SK-N-SH (cell line): ENCODE measurements around the gene USP22. TPM values are rescaled to one million over a fixed set of nuclear protein-coding genes. Genes with fewer than 3 reads are reported as not detected.

Experiments used
- CTCF ChIA-PET: fragments of 300-600, 350-600 bp; formaldehyde crosslinking; extraction: SDS; loops from one replicate; lab custom pipeline; 2021; lab: Yijun Ruan, JAX
- POLR2A ChIA-PET: fragments of 350-600 bp; sonication (Branson Sonifier 250); formaldehyde crosslinking; extraction: SDS; loops from one replicate; lab custom pipeline; 2020; ENCODE audit warnings: antibody characterized with exemption, inconsistent platforms; lab: Yijun Ruan, JAX
- DNase-seq: peaks from one replicate; pipeline ENCODE4 v3.0.0; 2012
- H2AFZ ChIP-seq: fragments of 200-600 bp; sonication (generic); 2 replicates; pipeline ENCODE4 v1.8.1; 2016; ENCODE audit warnings: antibody characterized with exemption, mild to moderate bottlenecking, low read depth
- H3F3A ChIP-seq: fragments of 200-600 bp; sonication (generic); replicated peaks from 2 replicates; pipeline ENCODE3; 2016; ENCODE audit warnings: antibody characterized with exemption, mild to moderate bottlenecking; ENCODE audit not compliant: insufficient read depth
- H3K27ac ChIP-seq, 2 experiments: fragments of 200-500 bp in 1 of 2; fragments of 200-600 bp in 1 of 2; sonication (Bioruptor generic) in 1 of 2; sonication (generic), shearing (Covaris generic) in 1 of 2; 2 replicates each; pipeline versions ENCODE4 v1.5.1 to v1.6.1; 2014 to 2016; ENCODE audit warnings: low read depth in 2 of 2, inconsistent platforms in 1 of 2, low read length in 1 of 2, mild to moderate bottlenecking in 1 of 2, mixed read lengths in 1 of 2
- H3K27me3 ChIP-seq: fragments of 200-600 bp; sonication (generic), shearing (Covaris generic); 2 replicates; pipeline ENCODE4 v1.6.1; 2016; ENCODE audit warnings: mixed run types; ENCODE audit not compliant: insufficient read depth
- H3K36me3 ChIP-seq, 2 experiments: fragments of 200-500 bp in 1 of 2; fragments of 200-600 bp in 1 of 2; sonication (Bioruptor generic) in 1 of 2; sonication (generic) in 1 of 2; replicated peaks in 1 of 2; 2 replicates each; pipeline versions ENCODE3 to v1.5.1; 2014 to 2016; ENCODE audit warnings: low read length in 1 of 2, mild to moderate bottlenecking in 1 of 2; ENCODE audit not compliant: insufficient read depth in 2 of 2, control insufficient read depth in 1 of 2
- H3K4me1 ChIP-seq, 2 experiments: fragments of 200-500 bp in 1 of 2; fragments of 200-600 bp in 1 of 2; sonication (Bioruptor generic) in 1 of 2; sonication (generic), shearing (Covaris generic) in 1 of 2; 2 replicates each; pipeline versions ENCODE4 v1.5.1 to v1.6.1; 2014 to 2016; ENCODE audit warnings: low read depth in 1 of 2, low read length in 1 of 2, mixed run types in 1 of 2; ENCODE audit not compliant: insufficient read depth in 2 of 2, control insufficient read depth in 1 of 2
- H3K4me2 ChIP-seq: fragments of 200-600 bp; sonication (generic), shearing (Covaris generic); 2 replicates; pipeline ENCODE4 v1.6.1; 2017; ENCODE audit warnings: mixed run types
- H3K4me3 ChIP-seq, 2 experiments: fragments of 200-500 bp in 1 of 2; fragments of 200-600 bp in 1 of 2; sonication (Bioruptor generic) in 1 of 2; sonication (generic), shearing (Covaris generic) in 1 of 2; 2 replicates each; pipeline versions ENCODE4 v1.5.1 to v1.8.1; 2014 to 2016; ENCODE audit warnings: low read depth in 2 of 2, inconsistent platforms in 1 of 2, low read length in 1 of 2, mild to moderate bottlenecking in 1 of 2, mixed read lengths in 1 of 2, moderate library complexity in 1 of 2
- H3K79me2 ChIP-seq: fragments of 200-600 bp; sonication (generic); 2 replicates; pipeline ENCODE4 v1.8.1; 2017; ENCODE audit warnings: mild to moderate bottlenecking; ENCODE audit not compliant: insufficient read depth
- H3K9ac ChIP-seq: fragments of 200-600 bp; sonication (generic); 2 replicates; pipeline ENCODE4 v1.6.1; 2017; ENCODE audit warnings: mixed run types
- H3K9me2 ChIP-seq: fragments of 200-600 bp; sonication (generic); 2 replicates; pipeline ENCODE4 v1.6.1; 2017; ENCODE audit warnings: mixed run types
- H3K9me3 ChIP-seq: fragments of 200-600 bp; sonication (generic); 2 replicates; pipeline ENCODE4 v1.6.1; 2017; ENCODE audit warnings: mixed run types, mild to moderate bottlenecking, moderate library complexity
- H4K20me1 ChIP-seq: fragments of 200-600 bp; sonication (generic); 2 replicates; pipeline ENCODE4 v1.6.1; 2017; ENCODE audit warnings: mild to moderate bottlenecking, mixed run types; ENCODE audit not compliant: insufficient read depth
- FOXM1 ChIP-seq: IDR thresholded peaks from 2 replicates; pipeline ENCODE4 v1.4.0; 2012; ENCODE audit warnings: low read depth, mild to moderate bottlenecking
- MEF2A ChIP-seq: IDR thresholded peaks from 2 replicates; pipeline ENCODE4 v1.4.0; 2012; ENCODE audit warnings: low read depth, borderline replicate concordance
- NFIC ChIP-seq: IDR thresholded peaks from 2 replicates; pipeline ENCODE4 v1.4.0; 2012; ENCODE audit warnings: borderline replicate concordance
- REST ChIP-seq: IDR thresholded peaks from 2 replicates; pipeline ENCODE4 v1.6.1; 2012; ENCODE audit warnings: mild to moderate bottlenecking, low read depth, low read length, moderate library complexity
- SMC3 ChIP-seq: IDR thresholded peaks from 2 replicates; pipeline ENCODE4 v1.6.1; 2012; ENCODE audit warnings: low read depth, low read length, improper control_type of control experiment
- TAF1 ChIP-seq: IDR thresholded peaks from 2 replicates; pipeline ENCODE4 v1.6.1; 2012; ENCODE audit warnings: low read depth, mild to moderate bottlenecking, low read length, moderate library complexity, borderline replicate concordance
- TCF12 ChIP-seq: IDR thresholded peaks from 2 replicates; pipeline ENCODE4 v1.4.0; 2012
- TEAD4 ChIP-seq: IDR thresholded peaks from 2 replicates; pipeline ENCODE4 v1.4.0; 2012; ENCODE audit warnings: mild to moderate bottlenecking, borderline replicate concordance; ENCODE audit not compliant: insufficient read depth
- WGBS: methylation state at CpG from one replicate; pipeline ENCODE4 v1.1.6; 2017; ENCODE audit warnings: low lambda C conversion rate; 5-methylcytosine and 5-hydroxymethylcytosine counted together
- polyA plus RNA-seq, 3 experiments: library from polyadenylated mRNA; depleted of rRNA; stranded (reverse); fragments of >200 nt; gene quantifications; 2 replicates each; pipeline ENCODE4 v1.2.3, GENCODE V29; 2012

USP22 gene
- polyA plus RNA-seq, 1 of the 3 experiments (the other 2 are of a cell fraction): 142 TPM

- Histone ChIP-seq H3K4me3 (no peak overlapping the region), H3K27me3 (no peaks in the 10 kb centered on the region), H3K79me2 (no peaks in the 10 kb centered on the region), H2AFZ (no peak overlapping the region), H3K9me2 (no peaks in the 10 kb centered on the region), H4K20me1 (no peaks in the 10 kb centered on the region), H3K4me2 (no peak overlapping the region), H3K9me3 (no peaks in the 10 kb centered on the region), H3K27ac (no peak overlapping the region), H3K9ac (no peak overlapping the region), H3K36me3 (peaks cover 42 to 57% of the 10 kb centered on the region in 2 experiments), H3F3A (peaks cover 4% of the 10 kb centered on the region), H3K4me1 (no peaks in the 10 kb centered on the region)
- no peak for TF ChIP-seq TAF1
- no peak for TF ChIP-seq TCF12
- TF ChIP-seq REST: no peak
- TF ChIP-seq NFIC: no peak
- no peak for TF ChIP-seq FOXM1
- TF ChIP-seq TEAD4: no peak
- no peak for TF ChIP-seq MEF2A
- no peak for TF ChIP-seq SMC3
- no peak for DNase-seq
- CTCF ChIA-PET: no interaction called here
- POLR2A ChIA-PET: no interaction called here
- WGBS: 82% methylated on average over 5 of the region's 5 CpGs
Measured at GRCh38 chr17:20961586-20961985, 81.2 kb downstream of the USP22 start.

- no peak overlapping the region for H3K27ac ChIP-seq
- H3K9me3 ChIP-seq: no peaks in the 10 kb centered on the region
- DNase-seq: no peak
- ChIA-PET CTCF (no interaction called here), POLR2A (no interaction called here)
- H3K27me3 ChIP-seq: no peaks in the 10 kb centered on the region
- peaks cover 0 to 3% of the 10 kb centered on the region in 2 experiments; a peak in 1 of 4 replicates for H3K4me1 ChIP-seq
- no peak overlapping the region for H3K9ac ChIP-seq
- peaks cover 4% of the 10 kb centered on the region for H3F3A ChIP-seq
- no peaks in the 10 kb centered on the region for H4K20me1 ChIP-seq
- no peak overlapping the region for H2AFZ ChIP-seq
- H3K79me2 ChIP-seq: no peaks in the 10 kb centered on the region; the same call in 1 of the 2 replicates
- no peak for TF ChIP-seq NFIC
- H3K4me3 ChIP-seq: no peak overlapping the region
- peaks cover 44 to 56% of the 10 kb centered on the region in 2 experiments for H3K36me3 ChIP-seq
- H3K4me2 ChIP-seq: no peak overlapping the region
- no peaks in the 10 kb centered on the region for H3K9me2 ChIP-seq
- 83% methylated on average over 7 of the region's 7 CpGs for WGBS
Measured at GRCh38 chr17:20960871-20961270, 81.9 kb downstream of the USP22 start.
